Cardiac fibroblast (primary cell): ENCODE results near the gene RFC2.
A peak's percentile ranks its signal among the peaks of the same experiment; 100 is the strongest.

ENCODE experiments used
- DNase-seq, 2 donors: peaks; one replicate each; pipeline versions ENCODE4 v3.0.0 to v3.0.0-alpha.2; 2010; ENCODE audit warnings: low read depth in 2 of 2
- H3K4me3 ChIP-seq, 2 donors: replicated peaks in 1 of 2; 1 replicate in 1 of 2; 2 replicates in 1 of 2; pipeline ENCODE4 v1.5.1; 2011; ENCODE audit warnings: low read depth in 2 of 2, low read length in 2 of 2, mild to moderate bottlenecking in 2 of 2, moderate library complexity in 1 of 2
- TF ChIP-seq, protein P1 (sequence below): IDR thresholded peaks from one replicate; pipeline ENCODE4 v1.5.1; 2011; ENCODE audit warnings: low read depth, mild to moderate bottlenecking, low read length, inconsistent platforms

The RFC2 gene

DNA sequence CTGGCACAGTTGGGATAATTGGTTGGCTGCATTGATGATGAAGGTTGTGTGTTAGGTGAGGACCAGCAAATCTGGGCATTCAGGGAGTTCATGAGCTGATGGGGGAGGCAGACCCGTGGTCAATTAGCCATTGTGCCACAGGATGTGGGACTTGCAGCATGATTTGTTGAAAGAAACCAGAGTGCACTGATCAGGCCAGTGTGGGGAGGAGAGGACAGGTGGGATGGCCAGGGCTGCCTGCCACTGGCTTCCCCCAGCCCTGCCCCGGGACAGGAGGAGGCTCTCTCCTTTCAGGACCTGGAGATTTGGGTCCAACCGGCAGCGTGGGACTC, 39.3 kb upstream of the RFC2 start:
- no peak overlapping the region for H3K4me3 ChIP-seq
- TF ChIP-seq, protein P1, sequence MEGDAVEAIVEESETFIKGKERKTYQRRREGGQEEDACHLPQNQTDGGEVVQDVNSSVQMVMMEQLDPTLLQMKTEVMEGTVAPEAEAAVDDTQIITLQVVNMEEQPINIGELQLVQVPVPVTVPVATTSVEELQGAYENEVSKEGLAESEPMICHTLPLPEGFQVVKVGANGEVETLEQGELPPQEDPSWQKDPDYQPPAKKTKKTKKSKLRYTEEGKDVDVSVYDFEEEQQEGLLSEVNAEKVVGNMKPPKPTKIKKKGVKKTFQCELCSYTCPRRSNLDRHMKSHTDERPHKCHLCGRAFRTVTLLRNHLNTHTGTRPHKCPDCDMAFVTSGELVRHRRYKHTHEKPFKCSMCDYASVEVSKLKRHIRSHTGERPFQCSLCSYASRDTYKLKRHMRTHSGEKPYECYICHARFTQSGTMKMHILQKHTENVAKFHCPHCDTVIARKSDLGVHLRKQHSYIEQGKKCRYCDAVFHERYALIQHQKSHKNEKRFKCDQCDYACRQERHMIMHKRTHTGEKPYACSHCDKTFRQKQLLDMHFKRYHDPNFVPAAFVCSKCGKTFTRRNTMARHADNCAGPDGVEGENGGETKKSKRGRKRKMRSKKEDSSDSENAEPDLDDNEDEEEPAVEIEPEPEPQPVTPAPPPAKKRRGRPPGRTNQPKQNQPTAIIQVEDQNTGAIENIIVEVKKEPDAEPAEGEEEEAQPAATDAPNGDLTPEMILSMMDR = no peak
- DNase-seq = no peak

- no peak overlapping the region for H3K4me3 ChIP-seq
- DNase-seq = no peak
- TF ChIP-seq, protein P1 = no peak
Observed at GRCh38 chr7:74292757-74293576, 38.8 kb upstream of the RFC2 start.

DNA sequence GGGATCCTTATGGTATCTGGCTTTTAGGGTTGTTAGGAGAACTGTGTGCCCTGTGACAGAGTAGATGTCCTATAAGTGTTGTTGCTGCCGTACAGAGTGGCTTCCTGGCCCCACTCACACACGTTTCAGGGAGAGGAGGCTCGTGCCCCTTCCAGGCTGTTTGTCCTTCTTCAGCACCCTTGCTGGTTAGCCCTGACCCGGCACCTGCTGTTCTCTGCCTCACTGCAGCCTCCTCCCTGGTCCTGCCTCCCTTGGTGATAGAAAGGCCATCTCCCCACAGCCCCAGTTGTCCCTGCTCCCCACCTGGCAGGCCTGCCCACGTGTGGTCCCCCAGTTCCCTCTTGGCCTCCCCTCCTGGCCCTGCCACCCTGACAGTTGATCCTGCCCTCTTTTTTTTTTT, 37.3 kb upstream of the RFC2 start:
- no peak overlapping the region for H3K4me3 ChIP-seq
- DNase-seq = no peak
- TF ChIP-seq, protein P1 = no peak

GRCh38 chr7:74290981-74291441, 36.8 kb upstream of the RFC2 start:
- peak overlapping the region; percentile 88 to 93 for H3K4me3 ChIP-seq
- no peak for DNase-seq

GRCh38 chr7:74290553-74290950, 36.4 kb upstream of the RFC2 start:
- TF ChIP-seq, protein P1 = no peak
- H3K4me3 ChIP-seq = peak overlapping the region; percentile 88 to 93
- DNase-seq = no peak

More at GRCh38 chr7:74290981-74291441, 36.8 kb upstream of the RFC2 start:
- TF ChIP-seq, protein P1 = no peak

- TF ChIP-seq, protein P1 = no peak
- H3K4me3 ChIP-seq = peak overlapping the region; percentile 88 to 93
- peak in 1 of 2 donors; percentile 37 for DNase-seq
Observed at GRCh38 chr7:74289659-74290552, 35.7 kb upstream of the RFC2 start.
